ENCODE measurements around the gene RNU4-1.

RNU4-1 gene

DNA sequence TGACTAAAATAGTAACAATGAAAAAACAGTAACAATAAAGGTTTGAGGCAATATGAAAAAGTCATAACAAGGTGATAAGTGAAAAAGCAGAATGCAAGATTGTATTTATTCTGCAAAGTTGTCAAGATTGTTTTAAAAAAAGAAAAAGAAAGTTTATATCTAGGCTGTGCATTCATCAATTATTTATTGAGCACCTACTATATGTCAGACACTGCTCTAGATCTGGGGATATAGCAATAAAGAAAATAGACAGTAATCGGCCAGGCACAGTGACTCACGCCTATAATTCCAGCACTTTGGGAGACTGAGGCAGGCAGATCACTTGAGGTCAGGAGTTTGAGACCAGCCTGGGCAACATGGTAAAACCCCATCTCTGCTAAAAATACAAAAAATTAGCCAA, 30.7 kb upstream of the RNU4-1 start:
- no peak overlapping the region for H2AK5ac ChIP-seq (ENCODE audit: low read length)

DNA sequence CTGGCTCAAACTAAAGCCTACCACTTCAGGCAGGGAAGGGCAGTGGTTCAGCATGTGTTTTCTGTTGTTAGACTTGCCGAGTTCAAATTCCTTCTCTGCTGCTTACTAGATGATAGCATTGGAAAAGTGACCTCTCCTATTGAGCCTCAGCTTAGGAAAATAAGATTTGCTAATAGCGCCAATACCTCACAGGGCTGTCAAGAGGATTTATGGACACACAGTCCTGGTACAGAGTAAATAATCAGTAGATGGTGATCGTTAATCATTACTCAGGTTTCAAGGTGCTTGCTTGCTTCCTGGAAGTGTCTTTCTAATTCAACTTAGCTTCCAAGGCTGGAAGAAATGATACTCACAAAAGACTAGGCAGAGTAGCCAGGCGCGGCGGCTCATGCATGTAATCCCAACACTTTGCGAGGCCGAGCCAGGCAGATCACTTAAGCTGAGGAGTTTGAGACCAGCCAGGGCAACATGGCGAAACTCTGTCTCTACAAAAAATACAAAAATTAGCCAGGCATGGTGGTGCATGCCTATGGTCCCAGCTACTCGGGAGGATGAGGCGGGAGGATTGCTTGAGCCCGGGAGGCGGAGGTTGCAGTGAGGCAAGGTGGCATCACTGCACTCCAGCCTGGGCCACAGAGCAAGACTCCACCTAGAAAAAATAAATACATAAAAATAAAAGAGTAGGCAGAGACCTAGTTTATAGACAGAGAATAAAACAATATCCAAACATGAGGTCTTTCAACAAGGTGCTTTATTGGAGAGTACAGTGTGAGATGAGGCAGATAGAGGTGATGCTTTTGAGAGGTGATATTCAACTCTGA, 28.6 kb upstream of the RNU4-1 start:
- Histone ChIP-seq H4K91ac (ENCODE audit: low read depth, low read length) (no peak overlapping the region), H3K27me3 (ENCODE audit: insufficient read depth, low read length) (no peaks in the 10 kb centered on the region), H2AK5ac (ENCODE audit: low read length) (no peak overlapping the region), H4K8ac (ENCODE audit: low read depth, low read length) (no peak overlapping the region), H2BK5ac (ENCODE audit: low read depth, low read length, poor library complexity) (no peak overlapping the region), H3K23ac (ENCODE audit: low read length) (no peak overlapping the region), H3K36me3 (ENCODE audit: control insufficient read depth in 1 of 2, insufficient read depth in 2 of 2, low read length in 2 of 2) (no peaks in the 10 kb centered on the region), H2AFZ (ENCODE audit: insufficient read depth, low read length, poor library complexity) (no peak overlapping the region), H2BK12ac (ENCODE audit: low read length) (no peak overlapping the region), H3K27ac (ENCODE audit: low read depth, low read length) (no peak overlapping the region), H3K9me3 (ENCODE audit: insufficient read depth, low read depth, low read length) (no peaks in the 10 kb centered on the region), H3K4me2 (ENCODE audit: low read length) (no peak overlapping the region), H2BK120ac (ENCODE audit: insufficient read depth, low read length, poor library complexity) (no peak overlapping the region), H3K79me2 (ENCODE audit: control insufficient read depth, insufficient read depth, low read length, poor library complexity) (peaks cover 1% of the 10 kb centered on the region), H3K14ac (ENCODE audit: low read length) (no peak overlapping the region), H3K18ac (ENCODE audit: low read length) (no peak overlapping the region), H4K12ac (ENCODE audit: low read depth, low read length) (no peak overlapping the region), H3K4ac (ENCODE audit: low read depth, low read length) (no peak overlapping the region), H3K4me3 (ENCODE audit: low read depth, low read length) (no peak overlapping the region), H3K9ac (ENCODE audit: low read length) (no peak overlapping the region), H3K79me1 (ENCODE audit: low read length) (peaks cover 6% of the 10 kb centered on the region), H3K4me1 (ENCODE audit: control insufficient read depth in 1 of 2, insufficient read depth in 2 of 2, low read length in 2 of 2) (peaks cover 7% of the 10 kb centered on the region in 2 experiments)
- WGBS (ENCODE audit: extremely low coverage, insufficient coverage, insufficient read length), result no CpG with 5 or more reads among the region's 13 CpGs
- no peak for DNase-seq

More for the DNA sequence above, 30.7 kb upstream of the RNU4-1 start:
- Histone ChIP-seq H3K14ac (ENCODE audit: low read length) (no peak overlapping the region), H2BK12ac (ENCODE audit: low read length) (no peak overlapping the region), H3K36me3 (ENCODE audit: control insufficient read depth in 1 of 2, insufficient read depth in 2 of 2, low read length in 2 of 2) (no peaks in the 10 kb centered on the region), H3K9ac (ENCODE audit: low read length) (no peak overlapping the region), H3K27me3 (ENCODE audit: insufficient read depth, low read length) (no peaks in the 10 kb centered on the region), H3K4me1 (ENCODE audit: control insufficient read depth in 1 of 2, insufficient read depth in 2 of 2, low read length in 2 of 2) (peaks cover 2% of the 10 kb centered on the region in 2 experiments), H4K12ac (ENCODE audit: low read depth, low read length) (no peak overlapping the region), H3K27ac (ENCODE audit: low read depth, low read length) (no peak overlapping the region), H4K8ac (ENCODE audit: low read depth, low read length) (no peak overlapping the region), H3K4me2 (ENCODE audit: low read length) (no peak overlapping the region), H3K4ac (ENCODE audit: low read depth, low read length) (no peak overlapping the region), H3K9me3 (ENCODE audit: insufficient read depth, low read depth, low read length) (no peaks in the 10 kb centered on the region), H2BK5ac (ENCODE audit: low read depth, low read length, poor library complexity) (no peak overlapping the region), H3K4me3 (ENCODE audit: low read depth, low read length) (no peak overlapping the region), H3K79me1 (ENCODE audit: low read length) (no peaks in the 10 kb centered on the region), H3K18ac (ENCODE audit: low read length) (no peak overlapping the region), H4K91ac (ENCODE audit: low read depth, low read length) (no peak overlapping the region), H3K23ac (ENCODE audit: low read length) (no peak overlapping the region), H3K79me2 (ENCODE audit: control insufficient read depth, insufficient read depth, low read length, poor library complexity) (no peaks in the 10 kb centered on the region), H2BK120ac (ENCODE audit: insufficient read depth, low read length, poor library complexity) (no peak overlapping the region), H2AFZ (ENCODE audit: insufficient read depth, low read length, poor library complexity) (no peak overlapping the region)
- no peak for DNase-seq
- no CpG with 5 or more reads among the region's 2 CpGs for WGBS (ENCODE audit: extremely low coverage, insufficient coverage, insufficient read length)

DNA sequence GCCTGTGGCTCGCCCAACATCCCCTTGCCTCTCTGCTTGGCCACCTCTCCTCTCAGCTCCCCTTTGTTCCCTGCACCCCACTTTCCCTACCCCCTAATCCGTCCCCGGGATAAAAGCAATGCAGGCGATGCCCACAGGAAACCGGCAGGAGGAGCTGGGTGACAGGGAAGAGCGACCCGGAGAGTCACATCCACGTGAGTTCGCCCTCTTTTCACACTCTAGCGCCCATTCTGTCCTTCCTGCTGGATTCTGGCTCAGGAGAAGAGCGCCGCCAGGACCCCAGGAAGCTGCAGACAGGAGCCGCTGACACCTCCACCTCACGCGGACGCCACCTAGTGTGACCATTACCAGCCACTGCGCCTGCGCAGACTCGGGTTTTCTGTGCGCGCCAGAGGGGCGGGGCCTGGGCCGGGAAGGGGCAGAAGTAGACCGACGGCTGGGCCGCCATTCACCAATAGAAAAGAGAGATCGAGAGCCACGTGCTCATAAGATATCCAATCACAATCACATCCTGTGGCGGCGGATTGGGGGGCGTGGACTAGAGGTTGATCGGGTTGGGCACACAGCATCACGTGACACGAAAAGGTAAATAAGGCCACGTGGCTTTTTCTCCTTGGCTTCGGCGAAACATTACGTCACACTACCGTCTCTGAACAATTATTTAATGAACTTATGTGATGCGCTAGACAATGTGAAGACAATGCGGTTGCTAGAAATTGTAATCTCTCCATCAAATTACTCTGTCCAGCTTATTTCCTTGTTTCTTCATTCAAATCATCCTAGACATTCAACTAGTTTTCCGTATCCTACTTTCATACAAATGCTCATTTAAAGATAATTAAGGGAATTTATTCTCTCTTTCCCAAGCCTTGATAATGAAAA, 24.4 kb upstream of the RNU4-1 start:
- Histone ChIP-seq H3K4me2 (ENCODE audit: low read length) (peak overlapping the region; percentile 98), H3K27ac (ENCODE audit: low read depth, low read length) (peak overlapping the region; percentile 22), H3K9me3 (ENCODE audit: insufficient read depth, low read depth, low read length) (no peaks in the 10 kb centered on the region), H3K9ac (ENCODE audit: low read length) (peak overlapping the region; percentile 93), H2AFZ (ENCODE audit: insufficient read depth, low read length, poor library complexity) (peak overlapping the region; percentile 81), H4K8ac (ENCODE audit: low read depth, low read length) (peak overlapping the region; percentile 87), H3K14ac (ENCODE audit: low read length) (peak overlapping the region; percentile 78), H3K79me1 (ENCODE audit: low read length) (peaks cover 6% of the 10 kb centered on the region), H4K12ac (ENCODE audit: low read depth, low read length) (peak overlapping the region; percentile 90), H4K91ac (ENCODE audit: low read depth, low read length) (peak overlapping the region; percentile 38), H2BK12ac (ENCODE audit: low read length) (no peak overlapping the region), H3K18ac (ENCODE audit: low read length) (peak overlapping the region; percentile 92), H3K4me3 (ENCODE audit: low read depth, low read length) (peak overlapping the region; percentile 75), H3K36me3 (ENCODE audit: control insufficient read depth in 1 of 2, insufficient read depth in 2 of 2, low read length in 2 of 2) (no peaks in the 10 kb centered on the region), H3K27me3 (ENCODE audit: insufficient read depth, low read length) (no peaks in the 10 kb centered on the region), H3K23ac (ENCODE audit: low read length) (no peak overlapping the region), H2AK5ac (ENCODE audit: low read length) (no peak overlapping the region), H2BK5ac (ENCODE audit: low read depth, low read length, poor library complexity) (peak overlapping the region; percentile 14), H3K4ac (ENCODE audit: low read depth, low read length) (peak overlapping the region; percentile 81), H2BK120ac (ENCODE audit: insufficient read depth, low read length, poor library complexity) (peak overlapping the region; percentile 77), H3K79me2 (ENCODE audit: control insufficient read depth, insufficient read depth, low read length, poor library complexity) (peaks cover 1% of the 10 kb centered on the region), H3K4me1 (ENCODE audit: control insufficient read depth in 1 of 2, insufficient read depth in 2 of 2, low read length in 2 of 2) (peaks cover 5% of the 10 kb centered on the region in 2 experiments)
- no CpG with 5 or more reads among the region's 42 CpGs for WGBS (ENCODE audit: extremely low coverage, insufficient coverage, insufficient read length)
- peak; percentile 100 for DNase-seq

DNA sequence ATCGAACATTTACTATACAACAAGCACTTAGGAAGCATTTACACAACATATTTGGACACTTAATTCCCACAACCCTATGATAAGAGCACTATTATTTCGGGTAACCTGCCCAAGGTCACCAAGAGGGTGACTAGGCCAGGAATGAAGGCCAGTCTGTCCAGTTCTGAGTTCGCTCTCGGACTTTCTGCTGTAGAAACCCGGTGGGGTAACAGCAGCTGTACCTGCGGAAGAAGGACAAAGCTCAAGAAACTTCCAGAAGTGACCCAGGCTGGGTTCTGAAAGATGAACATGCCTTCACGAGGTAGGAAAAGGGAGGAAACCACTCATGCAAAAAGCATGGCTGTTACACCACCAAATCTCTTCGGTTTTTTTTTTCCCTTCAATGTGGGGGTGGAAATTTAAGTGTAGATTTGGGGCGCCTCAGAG, 23.8 kb upstream of the RNU4-1 start:
- Histone ChIP-seq H3K18ac (ENCODE audit: low read length) (no peak overlapping the region), H3K36me3 (ENCODE audit: control insufficient read depth in 1 of 2, insufficient read depth in 2 of 2, low read length in 2 of 2) (no peaks in the 10 kb centered on the region), H2AFZ (ENCODE audit: insufficient read depth, low read length, poor library complexity) (peak overlapping the region; percentile 81), H3K27ac (ENCODE audit: low read depth, low read length) (peak overlapping the region; percentile 22), H3K27me3 (ENCODE audit: insufficient read depth, low read length) (no peaks in the 10 kb centered on the region), H3K4me1 (ENCODE audit: control insufficient read depth in 1 of 2, insufficient read depth in 2 of 2, low read length in 2 of 2) (peaks cover 5% of the 10 kb centered on the region in 2 experiments), H3K4me3 (ENCODE audit: low read depth, low read length) (peak overlapping the region; percentile 75), H3K14ac (ENCODE audit: low read length) (peak overlapping the region; percentile 78), H3K79me2 (ENCODE audit: control insufficient read depth, insufficient read depth, low read length, poor library complexity) (peaks cover 1% of the 10 kb centered on the region), H3K9ac (ENCODE audit: low read length) (peak overlapping the region; percentile 71), H3K79me1 (ENCODE audit: low read length) (peaks cover 6% of the 10 kb centered on the region), H3K23ac (ENCODE audit: low read length) (no peak overlapping the region), H3K4ac (ENCODE audit: low read depth, low read length) (peak overlapping the region; percentile 81), H4K8ac (ENCODE audit: low read depth, low read length) (peak overlapping the region; percentile 87), H2AK5ac (ENCODE audit: low read length) (no peak overlapping the region), H2BK5ac (ENCODE audit: low read depth, low read length, poor library complexity) (peak overlapping the region; percentile 14), H4K12ac (ENCODE audit: low read depth, low read length) (peak overlapping the region; percentile 90), H4K91ac (ENCODE audit: low read depth, low read length) (peak overlapping the region; percentile 38), H2BK12ac (ENCODE audit: low read length) (no peak overlapping the region), H3K4me2 (ENCODE audit: low read length) (peak overlapping the region; percentile 98), H3K9me3 (ENCODE audit: insufficient read depth, low read depth, low read length) (no peaks in the 10 kb centered on the region), H2BK120ac (ENCODE audit: insufficient read depth, low read length, poor library complexity) (peak overlapping the region; percentile 77)
- DNase-seq, result peak; percentile 10 to 57
- WGBS (ENCODE audit: extremely low coverage, insufficient coverage, insufficient read length), result no CpG with 5 or more reads among the region's 9 CpGs
